ENCODE results near the gene SLIT3.

SLIT3 gene

DNA sequence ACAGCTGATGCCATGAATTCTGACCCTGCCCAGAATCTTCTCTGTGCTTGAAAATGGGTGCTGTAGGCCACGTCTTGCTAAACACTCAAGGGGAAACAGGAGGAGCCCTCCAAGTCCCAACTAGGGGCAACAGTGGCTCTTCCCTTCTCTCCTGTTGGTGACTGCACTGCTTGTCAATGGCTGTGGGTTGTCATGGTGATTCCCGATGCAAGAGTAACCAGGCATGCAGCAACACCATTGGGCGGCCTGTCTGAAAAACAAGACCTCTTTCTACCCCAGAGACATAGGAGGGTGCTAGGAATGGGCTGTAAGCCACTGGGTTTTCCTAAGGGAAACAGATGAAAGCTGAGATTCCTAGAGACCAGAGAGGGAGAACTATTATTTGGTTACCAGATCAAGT, 520.1 kb downstream of the SLIT3 start:
- DNase-seq = no peak

- peak in 6 of 56 donors; percentile 3 to 29 (median 8) for DNase-seq
Observed at GRCh38 chr5:168779333-168779732, 521.6 kb downstream of the SLIT3 start.

DNA sequence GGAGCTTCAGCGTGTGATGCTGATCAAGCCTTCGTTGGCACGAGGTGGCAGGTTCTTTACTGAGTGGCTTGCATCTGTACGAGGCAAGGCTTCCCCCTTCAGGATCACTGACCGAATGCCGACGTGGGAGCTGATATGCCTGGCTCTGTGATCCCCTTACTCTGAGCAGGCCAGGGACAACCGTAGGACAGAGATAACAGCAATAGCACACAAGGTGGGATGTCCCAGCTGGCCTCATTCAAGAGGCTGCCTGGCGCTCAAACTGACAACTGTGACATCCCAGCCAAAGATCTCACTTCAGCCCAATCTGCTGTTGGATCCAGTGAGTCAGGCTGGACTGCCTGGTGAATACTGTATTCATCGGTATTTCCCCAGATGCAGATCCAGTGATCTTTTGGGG, 522.4 kb downstream of the SLIT3 start:
- DNase-seq = no peak

DNA sequence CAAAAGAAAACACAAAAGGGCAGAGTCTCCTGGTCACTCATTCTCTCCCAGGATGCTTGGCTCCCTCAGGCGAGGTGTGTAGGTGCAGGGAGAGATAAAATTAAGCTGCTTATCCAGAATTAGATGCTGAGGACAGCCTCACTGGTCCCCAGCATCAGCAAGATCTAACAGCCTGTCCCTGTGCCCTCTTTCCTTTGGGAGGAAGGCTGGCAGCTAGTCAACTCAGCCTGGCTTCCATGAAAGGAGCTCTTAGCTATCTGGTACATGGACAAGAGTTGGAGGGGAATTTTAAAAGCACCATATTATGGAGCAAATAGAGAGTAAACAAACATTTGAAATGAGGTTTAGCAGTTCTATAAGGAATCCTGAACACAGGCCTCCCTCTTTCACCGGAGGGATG, 523.3 kb downstream of the SLIT3 start:
- DNase-seq = no peak

DNA sequence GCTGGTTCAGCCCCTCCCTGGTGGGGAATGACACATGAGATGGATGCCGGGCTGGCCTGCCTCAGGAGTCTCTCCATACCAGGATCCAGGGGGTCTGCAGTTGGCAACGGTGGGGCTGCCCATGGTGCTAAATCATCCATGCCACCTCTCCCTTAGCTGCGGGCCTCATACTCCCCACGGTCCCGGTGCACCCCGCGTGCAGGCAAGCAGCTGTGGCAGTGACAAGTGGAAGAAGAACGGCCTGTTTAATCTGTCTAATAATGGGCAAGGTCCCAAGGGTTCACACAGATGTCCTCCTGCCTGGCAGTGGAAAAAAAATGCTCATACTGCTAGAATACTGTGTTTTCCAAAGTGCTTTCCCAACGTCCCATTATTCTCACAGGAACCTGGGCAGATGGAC, 524.9 kb downstream of the SLIT3 start:
- no peak for DNase-seq

GRCh38 chr5:168773226-168773625, 527.7 kb downstream of the SLIT3 start:
- DNase-seq = peak in 22 of 56 donors; percentile 5 to 76 (median 20)

DNA sequence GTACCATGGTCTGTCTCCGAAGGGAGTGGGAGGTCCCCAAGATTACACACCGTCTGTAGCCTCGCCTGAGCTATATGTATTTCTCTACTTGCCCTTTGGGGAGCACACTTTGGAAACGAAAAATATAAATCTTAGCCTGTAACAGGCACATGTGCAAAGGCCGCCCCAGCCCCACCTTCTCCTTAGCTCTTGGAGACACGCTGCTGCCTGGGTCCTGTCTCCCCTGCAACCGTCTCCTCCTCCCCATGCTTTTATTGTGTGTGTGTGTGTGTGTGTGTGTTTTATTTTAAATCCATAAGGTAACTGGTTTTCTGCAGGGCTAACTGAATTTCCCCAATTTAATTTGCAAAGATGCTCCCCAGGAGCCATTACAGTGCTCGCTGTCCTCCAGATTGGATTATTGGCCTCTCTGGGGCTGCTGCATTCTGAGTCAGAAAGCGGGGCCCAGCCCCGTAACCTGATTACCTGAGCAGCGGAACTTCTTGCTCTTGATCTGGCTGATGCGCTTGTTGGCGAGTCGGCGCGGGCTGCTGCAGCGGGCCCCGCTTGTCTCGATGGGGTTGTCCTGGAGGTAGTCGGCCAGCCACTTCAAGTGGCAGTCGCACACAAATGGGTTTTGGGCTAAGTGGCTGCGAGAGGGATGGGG, 528.5 kb downstream of the SLIT3 start:
- DNase-seq = no peak

DNA sequence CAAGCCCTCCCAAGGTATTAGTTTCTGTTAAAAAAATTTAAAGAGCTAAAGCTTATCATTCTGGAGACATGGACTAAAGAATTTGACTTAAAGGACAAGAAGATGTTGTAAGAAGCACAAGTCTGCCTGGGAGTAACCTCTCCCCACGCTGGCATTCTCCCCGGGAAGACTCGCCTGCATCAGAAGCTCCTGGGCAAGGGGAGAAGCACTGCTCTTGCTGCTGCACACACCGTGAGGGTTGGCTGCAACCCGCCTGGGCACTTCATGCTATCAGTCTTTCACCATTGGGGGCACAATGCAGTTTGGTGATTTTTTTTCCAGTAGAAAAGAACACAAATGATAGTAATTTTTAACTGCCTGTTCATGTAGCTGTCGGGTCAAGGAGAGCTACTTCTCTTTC, 529.3 kb downstream of the SLIT3 start:
- no peak for DNase-seq

DNA sequence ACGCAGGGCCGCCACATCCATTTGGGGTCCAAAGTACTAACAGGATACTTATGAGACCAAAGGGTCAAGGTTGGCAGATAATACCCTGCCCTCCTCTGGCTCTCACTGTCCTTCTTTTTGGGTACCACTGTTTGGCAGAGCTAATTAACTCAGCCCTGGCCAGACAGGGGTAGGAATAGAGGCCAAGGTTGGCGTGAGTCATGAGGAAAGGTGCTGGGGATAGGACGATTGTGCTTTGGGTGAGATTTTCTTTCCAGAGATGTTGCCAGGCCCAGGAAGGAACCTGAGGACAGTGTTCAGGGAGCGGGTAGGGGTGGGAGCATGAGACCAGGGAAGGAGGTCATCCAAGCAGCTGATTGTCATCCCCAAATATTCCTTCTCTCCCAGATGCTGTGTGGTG, 529.9 kb downstream of the SLIT3 start:
- DNase-seq = no peak

GRCh38 chr5:168770036-168770498, 530.9 kb downstream of the SLIT3 start:
- DNase-seq = no peak

DNA sequence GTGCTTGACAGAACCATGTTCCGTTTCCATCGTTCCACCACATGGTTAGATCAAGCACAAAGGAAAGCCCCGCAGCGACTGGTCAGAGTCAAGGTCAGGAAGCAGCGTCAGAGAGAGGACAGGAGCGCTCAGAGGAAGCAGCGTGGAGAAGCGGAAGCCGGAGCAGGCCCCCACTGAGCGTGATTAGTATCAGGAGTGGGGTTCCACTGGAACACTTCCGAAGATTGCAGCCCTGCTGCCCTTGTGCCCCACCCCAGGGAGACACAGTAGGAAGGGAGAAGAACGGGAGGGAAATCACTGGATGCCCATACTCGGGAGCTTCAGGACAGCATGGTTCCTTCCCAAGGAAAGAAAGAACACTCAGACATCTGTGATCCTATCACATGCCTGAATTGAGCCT, 532.8 kb downstream of the SLIT3 start:
- DNase-seq = no peak

DNA sequence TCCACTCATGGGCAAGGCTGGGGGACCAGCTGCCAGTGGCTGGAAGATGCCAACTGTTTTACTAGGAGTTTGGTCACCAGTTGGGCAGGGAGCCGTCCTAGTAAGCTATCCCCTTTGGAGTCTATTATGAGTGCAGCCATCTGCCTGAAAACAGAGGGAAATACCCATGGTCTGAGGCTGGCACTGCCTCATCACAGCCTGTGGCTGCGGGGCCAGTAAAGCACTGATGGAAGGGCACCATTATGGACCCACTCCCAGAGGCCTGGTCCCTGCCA, 534.6 kb downstream of the SLIT3 start:
- peak in 31 of 56 donors; percentile 3 to 78 (median 24) for DNase-seq

GRCh38 chr5:168765551-168766425, 535.2 kb downstream of the SLIT3 start:
- DNase-seq = peak in 1 of 56 donors; percentile 19

DNA sequence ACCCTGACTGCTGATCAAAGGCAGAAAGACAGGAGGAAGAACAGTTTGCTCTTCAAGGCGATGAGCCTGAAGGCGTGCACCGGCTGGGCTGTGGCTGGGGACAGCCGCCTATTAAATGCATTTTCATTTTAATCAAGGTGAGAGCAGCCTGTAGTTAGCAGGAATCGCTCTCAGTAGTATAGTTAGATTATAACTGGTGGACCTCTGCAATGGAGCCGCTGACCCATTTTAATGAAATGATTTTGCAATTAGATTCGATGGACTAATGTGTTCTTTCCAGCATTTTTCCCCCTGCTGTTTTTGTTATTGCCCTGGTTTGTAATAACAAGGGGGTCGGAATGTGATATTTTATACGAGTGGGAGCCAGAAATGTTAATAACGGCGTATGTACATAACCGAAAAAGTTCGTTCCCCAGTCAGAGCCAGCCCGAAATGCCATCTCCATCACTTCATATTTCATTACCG, 535.8 kb downstream of the SLIT3 start:
- DNase-seq = no peak

DNA sequence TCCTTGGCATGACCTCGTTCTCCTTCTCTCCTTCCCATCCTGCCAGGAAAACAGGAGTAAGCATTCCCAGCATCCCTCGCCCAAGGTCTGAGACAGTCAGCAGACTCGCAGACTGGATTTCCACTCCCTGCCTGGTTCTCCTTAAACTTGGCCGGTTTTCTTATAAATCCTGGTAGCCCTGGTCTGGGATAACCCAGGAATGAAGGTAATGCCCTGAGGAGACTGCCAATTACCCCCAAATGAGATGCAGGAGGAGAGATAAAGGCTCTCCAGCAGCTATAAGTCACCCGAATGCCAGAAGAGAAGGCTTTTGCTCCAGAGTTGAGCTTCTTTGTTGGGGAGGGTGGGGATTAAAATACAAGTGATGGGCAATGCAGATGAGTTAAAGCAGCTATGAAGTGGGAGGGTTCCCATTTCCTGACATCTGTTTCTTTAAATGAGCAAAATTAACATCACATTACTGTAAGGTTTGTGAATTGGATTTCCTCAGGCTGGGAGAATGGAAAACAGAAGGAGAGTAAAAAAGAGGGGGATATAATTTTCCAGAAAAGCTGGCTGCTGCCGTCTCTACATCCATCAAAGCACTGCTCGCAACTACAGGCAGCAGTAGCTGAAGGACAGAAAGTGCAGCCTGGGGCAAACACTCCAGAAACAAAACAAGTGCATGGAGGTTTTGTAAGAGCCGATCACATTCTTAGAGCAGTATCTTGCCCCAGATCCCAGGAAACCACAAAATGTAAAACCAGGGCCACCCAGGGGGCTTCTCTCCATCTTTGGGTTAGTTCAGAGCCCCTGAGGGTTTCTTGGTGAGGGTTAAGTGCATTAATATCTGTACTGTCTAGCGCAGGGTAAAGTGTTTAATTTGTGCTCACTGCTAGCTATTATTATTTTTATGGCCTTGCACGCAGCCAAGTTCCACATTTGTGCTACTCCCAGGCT, 544.2 kb downstream of the SLIT3 start:
- no peak for DNase-seq

DNA sequence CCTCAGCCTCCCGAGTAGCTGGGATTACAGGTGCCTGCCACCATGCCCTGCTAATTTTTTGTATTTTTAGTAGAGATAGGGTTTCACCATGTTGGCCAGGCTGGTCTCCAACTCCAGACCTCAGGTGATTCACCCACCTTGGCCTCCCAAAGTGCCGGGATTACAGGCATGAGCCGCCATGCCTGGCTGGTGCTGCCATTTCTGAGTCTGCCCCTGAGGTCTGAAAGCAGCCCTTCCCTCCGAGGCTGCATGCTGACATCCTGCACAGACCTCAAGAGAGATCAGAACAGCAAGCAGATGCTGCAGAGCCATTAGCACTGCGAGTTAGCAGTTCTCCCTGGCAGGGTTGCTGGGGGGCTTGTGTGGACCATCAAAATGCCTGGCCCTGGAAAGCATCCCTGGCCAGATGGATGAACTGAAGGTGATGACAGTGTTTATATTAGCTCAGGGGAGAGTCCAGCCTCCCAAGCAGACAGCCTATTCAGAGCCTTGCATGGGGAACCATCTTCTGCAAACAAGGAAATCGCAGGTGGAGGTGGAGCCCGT, 545.3 kb downstream of the SLIT3 start:
- no peak for DNase-seq

DNA sequence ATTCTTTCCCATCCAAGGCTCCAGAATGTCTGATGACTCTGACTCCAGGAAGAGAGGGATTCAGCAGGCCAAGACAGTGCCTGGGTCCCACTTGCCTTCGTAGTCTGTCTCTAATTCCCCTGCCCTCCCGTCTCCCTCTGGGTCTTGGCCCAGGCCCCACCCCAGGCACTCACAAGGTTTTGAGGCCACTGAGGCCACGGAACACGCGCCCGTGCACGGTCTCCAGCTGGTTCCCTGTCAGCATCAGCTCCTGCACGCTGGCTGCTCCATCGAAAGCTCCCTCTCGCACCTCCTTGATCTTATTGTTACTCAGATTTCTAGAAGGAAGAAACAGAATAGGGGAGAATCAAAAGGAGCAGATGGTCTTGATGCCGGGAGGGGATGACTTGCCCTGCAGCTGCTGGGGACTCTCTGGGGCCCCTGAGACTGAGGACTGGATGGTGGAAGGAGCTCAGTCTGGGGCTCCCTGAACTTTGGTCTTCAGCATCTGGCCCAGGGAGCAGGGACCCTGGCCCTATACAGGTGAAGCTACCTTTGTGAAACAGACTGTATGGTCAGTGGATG, 547.2 kb downstream of the SLIT3 start:
- no peak for DNase-seq

GRCh38 chr5:168752416-168753190, 548.3 kb downstream of the SLIT3 start:
- DNase-seq = no peak

DNA sequence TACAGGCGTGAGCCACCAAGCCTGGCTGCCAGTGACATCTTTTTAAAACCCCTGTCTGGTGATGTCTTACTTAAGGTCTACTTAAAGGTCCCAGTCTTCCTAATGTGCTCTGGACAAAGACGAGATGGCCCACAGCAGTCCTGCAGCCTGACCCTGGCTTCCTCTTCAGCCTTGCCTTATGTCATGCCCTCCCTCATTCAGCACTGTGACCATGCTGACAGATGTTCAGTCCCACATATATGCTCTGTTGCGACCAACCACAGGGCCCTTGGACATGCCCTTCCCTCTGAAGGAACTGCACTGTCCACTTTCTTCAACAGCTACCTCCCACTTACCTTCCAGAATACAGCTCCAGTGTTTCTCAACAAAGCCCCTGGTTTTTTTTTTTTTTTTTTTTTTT, 548.9 kb downstream of the SLIT3 start:
- DNase-seq = no peak

DNA sequence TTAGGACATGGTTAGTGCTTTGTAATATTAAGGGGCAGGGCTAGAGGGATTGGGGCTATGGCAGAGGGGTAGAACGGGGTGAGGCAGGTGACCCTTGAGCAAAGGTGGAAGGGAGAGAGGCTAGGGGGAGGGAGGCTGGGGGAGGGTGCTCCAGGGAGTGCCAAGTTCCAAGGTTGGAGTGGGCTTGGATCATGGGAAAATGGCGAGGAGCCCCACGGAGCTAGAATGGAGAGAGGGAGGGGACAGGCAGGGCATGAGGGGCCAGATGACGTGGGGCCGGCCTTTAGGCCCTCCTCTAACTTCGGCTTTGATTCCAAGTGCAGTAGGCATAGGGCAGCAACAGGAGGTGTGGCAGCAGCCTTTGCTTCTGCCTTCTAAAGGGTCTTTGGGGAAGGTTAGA, 550.0 kb downstream of the SLIT3 start:
- DNase-seq = no peak

Data from amygdala (tissue), 56 donors.